ENCODE results near the gene C1R. TPM values are rescaled to one million over a fixed set of nuclear protein-coding genes. Genes with fewer than 3 reads are reported as not detected.

Gene C1R
- polyA plus RNA-seq, 3 donors = 0.14 to 0.88 TPM; not detected in 1

GRCh38 chr12:7072554-7072953, 19.7 kb downstream of the C1R start:
- no peaks in the 10 kb centered on the region for H4K20me1 ChIP-seq (ENCODE audit: insufficient read depth, low read length)
- no peak overlapping the region for H3K4me3 ChIP-seq (replicated peaks in 1 of 3; ENCODE audit: low read depth in 2 of 3, low read length in 3 of 3)
- Mint-ChIP-seq H3K27ac (no peak overlapping the region), H3K4me3 (no peak overlapping the region), H3K9me3 (peaks cover 0 to 1% (median 0%) of the 10 kb centered on the region in 7 donors), H3K4me1 (no peaks in the 10 kb centered on the region), H3K27me3 (ENCODE audit: low read depth in 3 of 3) (peaks cover 3 to 8% (median 8%) of the 10 kb centered on the region in 3 donors), H3K36me3 (no peaks in the 10 kb centered on the region)
- H3K79me2 ChIP-seq (ENCODE audit: insufficient read depth, low read length) = no peaks in the 10 kb centered on the region
- TF ChIP-seq CTCF (IDR thresholded peaks at IDR 0.05) = no peak
- H3K27ac ChIP-seq (ENCODE audit: low read depth in 1 of 2, low read length in 2 of 2) = no peak overlapping the region
- H3K4me1 ChIP-seq (ENCODE audit: control insufficient read depth in 1 of 2, insufficient read depth in 2 of 2, low read length in 2 of 2) = no peaks in the 10 kb centered on the region
- H3K4me2 ChIP-seq (replicated peaks; ENCODE audit: extremely low read depth, low read length, poor library complexity, severe bottlenecking) = no peak overlapping the region
- no peak for DNase-seq
- no peaks in the 10 kb centered on the region for H3K27me3 ChIP-seq (ENCODE audit: control insufficient read depth in 2 of 2, insufficient read depth in 2 of 2, low read length in 2 of 2)
- 92% methylated on average over 5 of the region's 6 CpGs for WGBS (ENCODE audit: insufficient coverage)
- intact Hi-C loops (cut with micrococcal nuclease) = no loop called here
- H2AFZ ChIP-seq (ENCODE audit: insufficient read depth, low read depth, low read length, poor library complexity, severe bottlenecking) = no peak overlapping the region
- H3K9ac ChIP-seq (ENCODE audit: insufficient read depth, low read length, poor library complexity, severe bottlenecking) = no peak overlapping the region
- no peaks in the 10 kb centered on the region for H3K9me3 ChIP-seq (replicated peaks in 1 of 2; ENCODE audit: control insufficient read depth in 1 of 2, insufficient read depth in 1 of 2, low read length in 2 of 2)
- H3K36me3 ChIP-seq (replicated peaks in 1 of 2; ENCODE audit: control insufficient read depth in 1 of 2, insufficient read depth in 2 of 2, low read length in 2 of 2) = no peaks in the 10 kb centered on the region

GRCh38 chr12:7072035-7072434, 20.2 kb downstream of the C1R start:
- peaks cover 3 to 11% (median 8%) of the 10 kb centered on the region in 3 donors for H3K27me3 Mint-ChIP-seq (ENCODE audit: low read depth in 3 of 3)

More at GRCh38 chr12:7072035-7072434, 20.2 kb downstream of the C1R start:
- intact Hi-C loops (cut with micrococcal nuclease) = no loop called here
- H3K4me3 Mint-ChIP-seq = no peak overlapping the region
- H3K4me1 ChIP-seq (ENCODE audit: control insufficient read depth in 1 of 2, insufficient read depth in 2 of 2, low read length in 2 of 2) = no peaks in the 10 kb centered on the region
- H3K4me2 ChIP-seq (replicated peaks; ENCODE audit: extremely low read depth, low read length, poor library complexity, severe bottlenecking) = no peak overlapping the region
- H3K36me3 Mint-ChIP-seq = no peaks in the 10 kb centered on the region
- no peaks in the 10 kb centered on the region for H3K79me2 ChIP-seq (ENCODE audit: insufficient read depth, low read length)
- no peaks in the 10 kb centered on the region for H3K4me1 Mint-ChIP-seq
- no peak for TF ChIP-seq CTCF (IDR thresholded peaks at IDR 0.05)
- no peaks in the 10 kb centered on the region for H3K27me3 ChIP-seq (ENCODE audit: control insufficient read depth in 2 of 2, insufficient read depth in 2 of 2, low read length in 2 of 2)
- no peak overlapping the region for H2AFZ ChIP-seq (ENCODE audit: insufficient read depth, low read depth, low read length, poor library complexity, severe bottlenecking)
- DNase-seq = no peak
- no peak overlapping the region for H3K27ac Mint-ChIP-seq
- H3K9me3 Mint-ChIP-seq = peaks cover 0 to 1% (median 0%) of the 10 kb centered on the region in 7 donors
- WGBS (ENCODE audit: insufficient coverage) = 100% methylated on average over 4 of the region's 6 CpGs
- no peaks in the 10 kb centered on the region for H3K36me3 ChIP-seq (replicated peaks in 1 of 2; ENCODE audit: control insufficient read depth in 1 of 2, insufficient read depth in 2 of 2, low read length in 2 of 2)
- H3K9ac ChIP-seq (ENCODE audit: insufficient read depth, low read length, poor library complexity, severe bottlenecking) = no peak overlapping the region
- H4K20me1 ChIP-seq (ENCODE audit: insufficient read depth, low read length) = no peaks in the 10 kb centered on the region
- H3K9me3 ChIP-seq (replicated peaks in 1 of 2; ENCODE audit: control insufficient read depth in 1 of 2, insufficient read depth in 1 of 2, low read length in 2 of 2) = no peaks in the 10 kb centered on the region
- no peak overlapping the region for H3K27ac ChIP-seq (ENCODE audit: low read depth in 1 of 2, low read length in 2 of 2)
- no peak overlapping the region for H3K4me3 ChIP-seq (replicated peaks in 1 of 3; ENCODE audit: low read depth in 2 of 3, low read length in 3 of 3)
